ENCODE measurements around the gene ZBED4. TPM values are rescaled to one million over a fixed set of nuclear protein-coding genes. Genes with fewer than 3 reads are reported as not detected.

Gene ZBED4
- total and polyA plus RNA-seq, 2 experiments from 2014 or later = 8.5 to 31.9 TPM

DNA sequence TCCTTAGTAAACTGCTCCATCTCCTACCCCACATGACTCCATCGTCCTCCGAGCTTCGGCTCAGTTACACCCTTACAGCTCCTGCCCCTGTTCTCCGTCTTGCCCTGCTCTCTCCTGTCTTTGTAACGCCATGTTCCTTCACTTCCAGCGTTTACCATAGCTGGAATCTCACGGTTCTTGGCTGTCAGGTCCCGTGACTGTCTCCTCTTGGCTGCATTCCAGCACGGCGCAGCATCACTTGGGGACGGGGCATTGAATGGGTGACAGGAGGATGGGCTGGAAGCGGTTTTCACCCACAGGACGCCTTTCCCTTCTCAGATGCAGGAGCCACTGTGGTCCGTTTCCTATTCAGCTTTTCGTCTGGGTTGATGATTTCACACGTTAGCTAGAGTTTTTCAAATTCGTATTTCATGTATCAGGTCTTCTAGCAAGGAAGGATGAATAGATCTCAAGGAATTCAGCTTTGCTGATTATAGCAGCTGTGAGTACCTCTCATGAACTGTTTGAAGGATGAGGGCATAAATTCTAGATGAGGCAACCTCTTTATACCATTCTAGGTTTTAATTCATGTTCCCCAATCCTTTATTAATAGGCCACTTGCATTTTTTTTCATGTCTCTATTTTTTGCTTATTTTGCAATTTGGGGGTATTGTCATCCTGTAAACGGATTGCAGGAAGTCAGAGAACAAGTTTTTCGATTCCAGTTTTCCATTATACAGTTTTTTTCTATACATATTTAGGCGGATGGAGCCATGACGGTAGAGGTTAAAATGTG lies 29.1 kb downstream of the ZBED4 start:
- Histone ChIP-seq H3K27ac (ENCODE audit: low read depth) (no peak overlapping the region), H3K36me3 (ENCODE audit: insufficient read depth) (no peaks in the 10 kb centered on the region; the same call in 1 of the 2 replicates), H3K27me3 (ENCODE audit: insufficient read depth) (no peaks in the 10 kb centered on the region), H3K4me3 (no peak overlapping the region), H3K4me2 (no peak overlapping the region), H3K4me1 (ENCODE audit: insufficient read depth) (no peaks in the 10 kb centered on the region), H3K79me2 (replicated peaks; ENCODE audit: insufficient read depth) (peaks cover 57% of the 10 kb centered on the region), H3F3A (replicated peaks; ENCODE audit: low read depth) (no peaks in the 10 kb centered on the region), H3K9me2 (ENCODE audit: insufficient read depth) (no peaks in the 10 kb centered on the region), H4K20me1 (replicated peaks; ENCODE audit: insufficient read depth) (peaks cover 27% of the 10 kb centered on the region), H2AFZ (no peak overlapping the region)
- H3K4me1 Mint-ChIP-seq = peaks cover 10% of the 10 kb centered on the region; the same call in 2 of the 3 replicates
- H3K4me3 Mint-ChIP-seq = no peak overlapping the region
- peaks cover 66% of the 10 kb centered on the region for H3K36me3 Mint-ChIP-seq (ENCODE audit: low read depth)
- peaks cover 18% of the 10 kb centered on the region for H3K9me3 Mint-ChIP-seq
- ATAC-seq (no peak), DNase-seq (ENCODE audit: low spot score) (no peak)
- H3K27ac Mint-ChIP-seq = no peak overlapping the region
- TF ChIP-seq, protein P1, sequence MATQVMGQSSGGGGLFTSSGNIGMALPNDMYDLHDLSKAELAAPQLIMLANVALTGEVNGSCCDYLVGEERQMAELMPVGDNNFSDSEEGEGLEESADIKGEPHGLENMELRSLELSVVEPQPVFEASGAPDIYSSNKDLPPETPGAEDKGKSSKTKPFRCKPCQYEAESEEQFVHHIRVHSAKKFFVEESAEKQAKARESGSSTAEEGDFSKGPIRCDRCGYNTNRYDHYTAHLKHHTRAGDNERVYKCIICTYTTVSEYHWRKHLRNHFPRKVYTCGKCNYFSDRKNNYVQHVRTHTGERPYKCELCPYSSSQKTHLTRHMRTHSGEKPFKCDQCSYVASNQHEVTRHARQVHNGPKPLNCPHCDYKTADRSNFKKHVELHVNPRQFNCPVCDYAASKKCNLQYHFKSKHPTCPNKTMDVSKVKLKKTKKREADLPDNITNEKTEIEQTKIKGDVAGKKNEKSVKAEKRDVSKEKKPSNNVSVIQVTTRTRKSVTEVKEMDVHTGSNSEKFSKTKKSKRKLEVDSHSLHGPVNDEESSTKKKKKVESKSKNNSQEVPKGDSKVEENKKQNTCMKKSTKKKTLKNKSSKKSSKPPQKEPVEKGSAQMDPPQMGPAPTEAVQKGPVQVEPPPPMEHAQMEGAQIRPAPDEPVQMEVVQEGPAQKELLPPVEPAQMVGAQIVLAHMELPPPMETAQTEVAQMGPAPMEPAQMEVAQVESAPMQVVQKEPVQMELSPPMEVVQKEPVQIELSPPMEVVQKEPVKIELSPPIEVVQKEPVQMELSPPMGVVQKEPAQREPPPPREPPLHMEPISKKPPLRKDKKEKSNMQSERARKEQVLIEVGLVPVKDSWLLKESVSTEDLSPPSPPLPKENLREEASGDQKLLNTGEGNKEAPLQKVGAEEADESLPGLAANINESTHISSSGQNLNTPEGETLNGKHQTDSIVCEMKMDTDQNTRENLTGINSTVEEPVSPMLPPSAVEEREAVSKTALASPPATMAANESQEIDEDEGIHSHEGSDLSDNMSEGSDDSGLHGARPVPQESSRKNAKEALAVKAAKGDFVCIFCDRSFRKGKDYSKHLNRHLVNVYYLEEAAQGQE (IDR thresholded peaks at IDR 0.05; ENCODE audit: unreplicated experiment) = no peak
- TF ChIP-seq STAT1 (IDR thresholded peaks at IDR 0.05; ENCODE audit: unreplicated experiment) (no peak), POLR2AphosphoS5 (IDR thresholded peaks at IDR 0.05; ENCODE audit: low read depth) (no peak), JUNB (IDR thresholded peaks at IDR 0.05; ENCODE audit: unreplicated experiment) (no peak), EZH2 (IDR thresholded peaks at IDR 0.05; ENCODE audit: low read depth, unreplicated experiment) (no peak), NANOG (IDR thresholded peaks at IDR 0.05; ENCODE audit: borderline replicate concordance) (no peak), EZH2phosphoT487 (IDR thresholded peaks at IDR 0.05; ENCODE audit: unreplicated experiment) (no peak), CREB1 (CRISPR knock-in tag; IDR thresholded peaks at IDR 0.05; ENCODE audit: low read depth) (no peak), ZNF331 (CRISPR knock-in tag; IDR thresholded peaks at IDR 0.05; ENCODE audit: low read depth) (no peak), ZNF114 (CRISPR knock-in tag; IDR thresholded peaks at IDR 0.05) (no peak)
- TF ChIP-seq, protein P2, sequence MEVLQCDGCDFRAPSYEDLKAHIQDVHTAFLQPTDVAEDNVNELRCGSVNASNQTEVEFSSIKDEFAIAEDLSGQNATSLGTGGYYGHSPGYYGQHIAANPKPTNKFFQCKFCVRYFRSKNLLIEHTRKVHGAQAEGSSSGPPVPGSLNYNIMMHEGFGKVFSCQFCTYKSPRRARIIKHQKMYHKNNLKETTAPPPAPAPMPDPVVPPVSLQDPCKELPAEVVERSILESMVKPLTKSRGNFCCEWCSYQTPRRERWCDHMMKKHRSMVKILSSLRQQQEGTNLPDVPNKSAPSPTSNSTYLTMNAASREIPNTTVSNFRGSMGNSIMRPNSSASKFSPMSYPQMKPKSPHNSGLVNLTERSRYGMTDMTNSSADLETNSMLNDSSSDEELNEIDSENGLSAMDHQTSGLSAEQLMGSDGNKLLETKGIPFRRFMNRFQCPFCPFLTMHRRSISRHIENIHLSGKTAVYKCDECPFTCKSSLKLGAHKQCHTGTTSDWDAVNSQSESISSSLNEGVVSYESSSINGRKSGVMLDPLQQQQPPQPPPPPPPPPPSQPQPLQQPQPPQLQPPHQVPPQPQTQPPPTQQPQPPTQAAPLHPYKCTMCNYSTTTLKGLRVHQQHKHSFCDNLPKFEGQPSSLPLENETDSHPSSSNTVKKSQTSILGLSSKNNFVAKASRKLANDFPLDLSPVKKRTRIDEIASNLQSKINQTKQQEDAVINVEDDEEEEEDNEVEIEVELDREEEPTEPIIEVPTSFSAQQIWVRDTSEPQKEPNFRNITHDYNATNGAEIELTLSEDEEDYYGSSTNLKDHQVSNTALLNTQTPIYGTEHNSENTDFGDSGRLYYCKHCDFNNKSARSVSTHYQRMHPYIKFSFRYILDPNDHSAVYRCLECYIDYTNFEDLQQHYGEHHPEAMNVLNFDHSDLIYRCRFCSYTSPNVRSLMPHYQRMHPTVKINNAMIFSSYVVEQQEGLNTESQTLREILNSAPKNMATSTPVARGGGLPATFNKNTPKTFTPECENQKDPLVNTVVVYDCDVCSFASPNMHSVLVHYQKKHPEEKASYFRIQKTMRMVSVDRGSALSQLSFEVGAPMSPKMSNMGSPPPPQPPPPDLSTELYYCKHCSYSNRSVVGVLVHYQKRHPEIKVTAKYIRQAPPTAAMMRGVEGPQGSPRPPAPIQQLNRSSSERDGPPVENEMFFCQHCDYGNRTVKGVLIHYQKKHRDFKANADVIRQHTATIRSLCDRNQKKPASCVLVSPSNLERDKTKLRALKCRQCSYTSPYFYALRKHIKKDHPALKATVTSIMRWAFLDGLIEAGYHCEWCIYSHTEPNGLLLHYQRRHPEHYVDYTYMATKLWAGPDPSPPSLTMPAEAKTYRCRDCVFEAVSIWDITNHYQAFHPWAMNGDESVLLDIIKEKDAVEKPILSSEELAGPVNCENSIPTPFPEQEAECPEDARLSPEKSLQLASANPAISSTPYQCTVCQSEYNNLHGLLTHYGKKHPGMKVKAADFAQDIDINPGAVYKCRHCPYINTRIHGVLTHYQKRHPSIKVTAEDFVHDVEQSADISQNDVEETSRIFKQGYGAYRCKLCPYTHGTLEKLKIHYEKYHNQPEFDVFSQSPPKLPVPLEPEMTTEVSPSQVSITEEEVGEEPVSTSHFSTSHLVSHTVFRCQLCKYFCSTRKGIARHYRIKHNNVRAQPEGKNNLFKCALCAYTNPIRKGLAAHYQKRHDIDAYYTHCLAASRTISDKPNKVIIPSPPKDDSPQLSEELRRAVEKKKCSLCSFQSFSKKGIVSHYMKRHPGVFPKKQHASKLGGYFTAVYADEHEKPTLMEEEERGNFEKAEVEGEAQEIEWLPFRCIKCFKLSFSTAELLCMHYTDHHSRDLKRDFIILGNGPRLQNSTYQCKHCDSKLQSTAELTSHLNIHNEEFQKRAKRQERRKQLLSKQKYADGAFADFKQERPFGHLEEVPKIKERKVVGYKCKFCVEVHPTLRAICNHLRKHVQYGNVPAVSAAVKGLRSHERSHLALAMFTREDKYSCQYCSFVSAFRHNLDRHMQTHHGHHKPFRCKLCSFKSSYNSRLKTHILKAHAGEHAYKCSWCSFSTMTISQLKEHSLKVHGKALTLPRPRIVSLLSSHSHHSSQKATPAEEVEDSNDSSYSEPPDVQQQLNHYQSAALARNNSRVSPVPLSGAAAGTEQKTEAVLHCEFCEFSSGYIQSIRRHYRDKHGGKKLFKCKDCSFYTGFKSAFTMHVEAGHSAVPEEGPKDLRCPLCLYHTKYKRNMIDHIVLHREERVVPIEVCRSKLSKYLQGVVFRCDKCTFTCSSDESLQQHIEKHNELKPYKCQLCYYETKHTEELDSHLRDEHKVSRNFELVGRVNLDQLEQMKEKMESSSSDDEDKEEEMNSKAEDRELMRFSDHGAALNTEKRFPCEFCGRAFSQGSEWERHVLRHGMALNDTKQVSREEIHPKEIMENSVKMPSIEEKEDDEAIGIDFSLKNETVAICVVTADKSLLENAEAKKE (CRISPR knock-in tag; IDR thresholded peaks at IDR 0.05) = no peak
- TF ChIP-seq, protein P3, sequence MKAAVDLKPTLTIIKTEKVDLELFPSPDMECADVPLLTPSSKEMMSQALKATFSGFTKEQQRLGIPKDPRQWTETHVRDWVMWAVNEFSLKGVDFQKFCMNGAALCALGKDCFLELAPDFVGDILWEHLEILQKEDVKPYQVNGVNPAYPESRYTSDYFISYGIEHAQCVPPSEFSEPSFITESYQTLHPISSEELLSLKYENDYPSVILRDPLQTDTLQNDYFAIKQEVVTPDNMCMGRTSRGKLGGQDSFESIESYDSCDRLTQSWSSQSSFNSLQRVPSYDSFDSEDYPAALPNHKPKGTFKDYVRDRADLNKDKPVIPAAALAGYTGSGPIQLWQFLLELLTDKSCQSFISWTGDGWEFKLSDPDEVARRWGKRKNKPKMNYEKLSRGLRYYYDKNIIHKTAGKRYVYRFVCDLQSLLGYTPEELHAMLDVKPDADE (IDR thresholded peaks at IDR 0.05) = no peak
- TF ChIP-seq, protein P4, sequence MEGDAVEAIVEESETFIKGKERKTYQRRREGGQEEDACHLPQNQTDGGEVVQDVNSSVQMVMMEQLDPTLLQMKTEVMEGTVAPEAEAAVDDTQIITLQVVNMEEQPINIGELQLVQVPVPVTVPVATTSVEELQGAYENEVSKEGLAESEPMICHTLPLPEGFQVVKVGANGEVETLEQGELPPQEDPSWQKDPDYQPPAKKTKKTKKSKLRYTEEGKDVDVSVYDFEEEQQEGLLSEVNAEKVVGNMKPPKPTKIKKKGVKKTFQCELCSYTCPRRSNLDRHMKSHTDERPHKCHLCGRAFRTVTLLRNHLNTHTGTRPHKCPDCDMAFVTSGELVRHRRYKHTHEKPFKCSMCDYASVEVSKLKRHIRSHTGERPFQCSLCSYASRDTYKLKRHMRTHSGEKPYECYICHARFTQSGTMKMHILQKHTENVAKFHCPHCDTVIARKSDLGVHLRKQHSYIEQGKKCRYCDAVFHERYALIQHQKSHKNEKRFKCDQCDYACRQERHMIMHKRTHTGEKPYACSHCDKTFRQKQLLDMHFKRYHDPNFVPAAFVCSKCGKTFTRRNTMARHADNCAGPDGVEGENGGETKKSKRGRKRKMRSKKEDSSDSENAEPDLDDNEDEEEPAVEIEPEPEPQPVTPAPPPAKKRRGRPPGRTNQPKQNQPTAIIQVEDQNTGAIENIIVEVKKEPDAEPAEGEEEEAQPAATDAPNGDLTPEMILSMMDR (conservative IDR thresholded peaks at IDR 0.05; ENCODE audit: low read depth in 2 of 2) = no peak
- H3K27me3 Mint-ChIP-seq (ENCODE audit: insufficient read depth, low read depth, poor library complexity) = peaks cover 6% of the 10 kb centered on the region
